HepG2 (cell line): ENCODE results near the gene CDC26. TPM values are rescaled to one million over a fixed set of nuclear protein-coding genes. Genes with fewer than 3 reads are reported as not detected.

Experiments used
- AKAP8 ChIP-seq: sonication (generic); formaldehyde crosslinking; IDR thresholded peaks from 2 replicates; pipeline ENCODE4 v1.5.1; 2020; ENCODE audit warnings: mild to moderate bottlenecking, missing genetic modification reagents
- DZIP1 ChIP-seq: sonication (generic); formaldehyde crosslinking; IDR thresholded peaks from 2 replicates; pipeline ENCODE4 v1.5.0; 2020; ENCODE audit warnings: mild to moderate bottlenecking, missing genetic modification reagents
- HOXA5 ChIP-seq: sonication (generic); formaldehyde crosslinking; IDR thresholded peaks from 2 replicates; pipeline ENCODE4 v1.4.0; 2020; ENCODE audit warnings: missing genetic modification reagents
- KDM1A ChIP-seq: IDR thresholded peaks from 2 replicates; pipeline ENCODE4 v1.6.1; 2016; ENCODE audit warnings: missing compliant biosample characterization
- KDM6A ChIP-seq: IDR thresholded peaks from 2 replicates; pipeline ENCODE4 v1.6.1; 2016; ENCODE audit warnings: low read depth
- NFIC ChIP-seq: IDR thresholded peaks from 2 replicates; pipeline ENCODE4 v1.6.1; 2012; ENCODE audit warnings: mild to moderate bottlenecking, low read length, inconsistent platforms
- PAX8 ChIP-seq: sonication (generic); formaldehyde crosslinking; IDR thresholded peaks from 2 replicates; pipeline ENCODE4 v1.8.0; 2022; ENCODE audit warnings: mild to moderate bottlenecking, missing genetic modification reagents, borderline replicate concordance
- SKIL ChIP-seq: sonication (generic); formaldehyde crosslinking; IDR thresholded peaks from 2 replicates; pipeline ENCODE4 v1.8.0; 2022; ENCODE audit warnings: missing genetic modification reagents, mild to moderate bottlenecking, moderate library complexity, borderline replicate concordance
- TERF1 ChIP-seq: sonication (generic); formaldehyde crosslinking; IDR thresholded peaks from 2 replicates; pipeline ENCODE4 v1.8.0; 2022; ENCODE audit warnings: mild to moderate bottlenecking, missing genetic modification reagents, moderate library complexity
- ZBTB42 ChIP-seq: sonication (generic); formaldehyde crosslinking; IDR thresholded peaks from 2 replicates; pipeline ENCODE4 v1.5.0; 2020; ENCODE audit warnings: mild to moderate bottlenecking, missing genetic modification reagents
- ZNF264 ChIP-seq: sonication (generic); formaldehyde crosslinking; IDR thresholded peaks from 2 replicates; pipeline ENCODE4 v1.4.0; 2020; ENCODE audit warnings: missing genetic modification reagents
- ZNF335 ChIP-seq: sonication (generic); formaldehyde crosslinking; IDR thresholded peaks from 2 replicates; pipeline ENCODE4 v1.4.0; 2020; ENCODE audit warnings: missing genetic modification reagents
- ZNF782 ChIP-seq: sonication (generic); formaldehyde crosslinking; IDR thresholded peaks from 2 replicates; pipeline ENCODE4 v1.4.0; 2020; ENCODE audit warnings: missing genetic modification reagents, mild to moderate bottlenecking, borderline replicate concordance
- ZSCAN30 ChIP-seq: sonication (generic); formaldehyde crosslinking; IDR thresholded peaks from 2 replicates; pipeline ENCODE4 v1.5.0; 2020; ENCODE audit warnings: mild to moderate bottlenecking, missing genetic modification reagents
- polyA plus RNA-seq, 8 experiments: library from polyadenylated mRNA; depleted of rRNA in 3 of 8; stranded (reverse) in 7 of 8; unstranded in 1 of 8; fragments of >200 nt; fragmentation: Illumina TruSeq in 4 of 8; extraction: Trizol in 4 of 8; gene quantifications; 2 replicates each; pipeline versions ENCODE4 v1.2.1 to v1.2.3, GENCODE V29; 2011 to 2016; ENCODE audit warnings: low read depth in 4 of 8, missing spikeins in 1 of 8, mixed read lengths in 1 of 8; ENCODE audit not compliant: insufficient read depth in 1 of 8
- total RNA-seq, 5 experiments: library from RNA; depleted of rRNA; stranded (reverse); fragments of >200 nt; fragmentation: Illumina TruSeq; extraction: Trizol; gene quantifications; 2 replicates each; pipeline ENCODE4 v1.2.3, GENCODE V29; 2016; ENCODE audit warnings: low read depth in 1 of 5
- TF ChIP-seq, protein P1 (sequence below): sonication (generic); formaldehyde crosslinking; IDR thresholded peaks from 2 replicates; pipeline ENCODE4 v1.5.1; 2020; ENCODE audit warnings: mild to moderate bottlenecking, missing genetic modification reagents, borderline replicate concordance
- TF ChIP-seq, protein P2 (sequence below), 2 experiments: sonication (generic) in 1 of 2; formaldehyde crosslinking in 1 of 2; IDR thresholded peaks; 2 replicates each; pipeline versions ENCODE4 v1.4.0 to v1.6.1; 2016 to 2020; ENCODE audit warnings: borderline replicate concordance in 1 of 2, low read depth in 1 of 2, mild to moderate bottlenecking in 1 of 2, missing genetic modification reagents in 1 of 2

CDC26 gene
- total and polyA plus RNA-seq, 2 of the 13 experiments (the other 11 are each of a cell fraction or from before 2014, with no cell fraction given): 26.6 to 57.9 TPM

DNA sequence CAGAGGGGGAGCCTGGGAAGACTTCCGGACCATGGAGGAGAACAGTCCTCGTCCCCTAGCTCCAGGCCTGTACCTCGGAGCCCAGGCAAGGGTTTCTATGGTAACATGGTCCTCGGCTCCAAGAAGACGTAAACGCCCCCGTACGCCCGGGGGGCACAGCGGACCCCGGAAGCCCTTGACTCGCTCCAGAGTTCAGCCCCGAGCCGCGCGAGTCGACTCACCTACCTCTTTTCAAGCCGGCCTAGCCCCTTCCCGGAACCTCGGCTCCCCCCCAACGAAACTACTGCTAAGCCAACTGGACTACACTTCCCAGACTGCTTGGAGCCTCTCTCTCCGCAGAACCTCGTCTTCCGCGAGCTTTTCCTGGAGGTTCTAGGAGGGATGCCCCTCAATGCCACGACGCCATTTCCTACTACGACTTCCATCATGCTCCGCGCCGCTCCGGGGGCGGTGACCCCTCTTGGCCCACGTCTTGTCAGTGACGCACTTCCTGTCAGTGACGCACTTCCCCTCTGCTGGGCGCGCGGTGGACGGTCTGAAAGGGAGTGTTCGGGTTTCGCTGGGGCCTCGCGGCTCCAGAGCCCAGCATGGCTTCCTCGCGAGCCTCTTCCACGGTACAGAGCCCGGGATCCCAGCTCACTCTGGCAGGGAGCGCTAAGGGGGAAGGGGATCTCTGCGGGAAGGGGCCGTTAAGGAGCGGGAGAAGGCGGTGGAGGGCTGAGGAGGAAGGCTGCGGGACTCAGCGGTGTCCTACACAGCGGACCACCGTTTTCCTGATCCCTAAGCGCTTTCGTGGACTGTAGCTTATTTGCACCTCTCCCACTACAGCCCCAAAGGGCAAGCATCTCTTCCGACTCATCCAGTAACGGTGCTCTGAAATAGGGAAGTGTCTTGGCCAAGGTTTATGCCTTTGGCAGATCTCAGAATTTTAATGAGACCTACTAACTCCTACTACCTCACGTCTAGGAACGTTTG lies at the start of gene CDC26, which contains the start of gene PRPF4 (continued):
- TF ChIP-seq AKAP8 (0 out of 2 replicates have a peak, but pooled peaks have one; percentile 17), ZSCAN30 (no peak), PAX8 (CRISPR knock-in tag) (no peak), SKIL (CRISPR knock-in tag) (no peak), KDM1A (CRISPR knock-in tag) (no peak), ZNF264 (CRISPR knock-in tag) (no peak), KDM6A (no peak), TERF1 (CRISPR knock-in tag) (no peak), ZNF782 (CRISPR knock-in tag) (no peak), NFIC (no peak; the same call in 1 of the 2 replicates), DZIP1 (CRISPR knock-in tag) (no peak), ZBTB42 (CRISPR knock-in tag) (no peak), ZNF335 (CRISPR knock-in tag) (peak; percentile 82), HOXA5 (peak; percentile 33; the same call in 1 of the 2 replicates)
- TF ChIP-seq, protein P1, sequence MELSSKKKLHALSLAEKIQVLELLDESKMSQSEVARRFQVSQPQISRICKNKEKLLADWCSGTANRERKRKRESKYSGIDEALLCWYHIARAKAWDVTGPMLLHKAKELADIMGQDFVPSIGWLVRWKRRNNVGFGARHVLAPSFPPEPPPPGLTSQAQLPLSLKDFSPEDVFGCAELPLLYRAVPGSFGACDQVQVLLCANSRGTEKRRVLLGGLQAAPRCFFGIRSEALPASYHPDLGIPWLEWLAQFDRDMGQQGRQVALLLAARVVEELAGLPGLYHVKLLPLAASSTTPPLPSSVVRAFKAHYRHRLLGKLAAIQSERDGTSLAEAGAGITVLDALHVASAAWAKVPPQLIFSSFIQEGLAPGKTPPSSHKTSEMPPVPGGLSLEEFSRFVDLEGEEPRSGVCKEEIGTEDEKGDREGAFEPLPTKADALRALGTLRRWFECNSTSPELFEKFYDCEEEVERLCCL (CRISPR knock-in tag): no peak
- TF ChIP-seq, protein P2, sequence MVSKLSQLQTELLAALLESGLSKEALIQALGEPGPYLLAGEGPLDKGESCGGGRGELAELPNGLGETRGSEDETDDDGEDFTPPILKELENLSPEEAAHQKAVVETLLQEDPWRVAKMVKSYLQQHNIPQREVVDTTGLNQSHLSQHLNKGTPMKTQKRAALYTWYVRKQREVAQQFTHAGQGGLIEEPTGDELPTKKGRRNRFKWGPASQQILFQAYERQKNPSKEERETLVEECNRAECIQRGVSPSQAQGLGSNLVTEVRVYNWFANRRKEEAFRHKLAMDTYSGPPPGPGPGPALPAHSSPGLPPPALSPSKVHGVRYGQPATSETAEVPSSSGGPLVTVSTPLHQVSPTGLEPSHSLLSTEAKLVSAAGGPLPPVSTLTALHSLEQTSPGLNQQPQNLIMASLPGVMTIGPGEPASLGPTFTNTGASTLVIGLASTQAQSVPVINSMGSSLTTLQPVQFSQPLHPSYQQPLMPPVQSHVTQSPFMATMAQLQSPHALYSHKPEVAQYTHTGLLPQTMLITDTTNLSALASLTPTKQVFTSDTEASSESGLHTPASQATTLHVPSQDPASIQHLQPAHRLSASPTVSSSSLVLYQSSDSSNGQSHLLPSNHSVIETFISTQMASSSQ (IDR thresholded peaks at IDR 0.05; ENCODE audit: low read depth): no peak
- TF ChIP-seq, protein P2 (CRISPR knock-in tag; IDR thresholded peaks at IDR 0.05; ENCODE audit: borderline replicate concordance): no peak; the same call in 1 of the 2 replicates
